ENCODE measurements around the gene ODAD3.

The ODAD3 gene

GRCh38 chr19:11423791-11424181 is 11.1 kb downstream of the ODAD3 start:
- Histone ChIP-seq H3K4me3 (ENCODE audit: insufficient read depth in 1 of 2, low read depth in 1 of 2, low read length in 2 of 2) (no peak overlapping the region), H3K36me3 (ENCODE audit: control insufficient read depth in 1 of 2, insufficient read depth in 2 of 2, low read depth in 1 of 2, low read length in 2 of 2) (peaks cover 0 to 2% of the 10 kb centered on the region in 2 experiments), H3K27me3 (ENCODE audit: control insufficient read depth in 1 of 2, insufficient read depth in 1 of 2, low read length in 2 of 2) (peaks cover 51 to 52% of the 10 kb centered on the region in 2 experiments), H2AK5ac (ENCODE audit: low read length, severe bottlenecking) (no peak overlapping the region), H2BK12ac (ENCODE audit: low read length in 2 of 2) (no peak overlapping the region), H3K14ac (ENCODE audit: low read length in 2 of 2) (no peak overlapping the region), H4K91ac (ENCODE audit: low read length) (no peak overlapping the region), H3K4me2 (ENCODE audit: low read length, poor library complexity, severe bottlenecking) (no peak overlapping the region), H3K79me1 (replicated peaks; ENCODE audit: low read length, poor library complexity, severe bottlenecking) (no peaks in the 10 kb centered on the region), H3K18ac (ENCODE audit: low read depth in 1 of 2, low read length in 2 of 2) (no peak overlapping the region), H2BK5ac (ENCODE audit: low read depth, low read length, poor library complexity, severe bottlenecking) (no peak overlapping the region), H2BK120ac (ENCODE audit: low read depth, low read length) (no peak overlapping the region), H2BK15ac (ENCODE audit: low read depth, poor library complexity, severe bottlenecking) (no peak overlapping the region), H3K27ac (ENCODE audit: low read length, poor library complexity, severe bottlenecking) (no peak overlapping the region), H3K9me3 (ENCODE audit: control insufficient read depth, low read length) (no peaks in the 10 kb centered on the region), H3K23ac (ENCODE audit: low read length in 2 of 2) (no peak overlapping the region), H3K9ac (ENCODE audit: low read length) (no peak overlapping the region), H3K4ac (ENCODE audit: low read depth in 1 of 2, low read length in 2 of 2) (no peak overlapping the region), H4K8ac (ENCODE audit: low read length) (no peak overlapping the region), H2AFZ (ENCODE audit: low read depth, low read length) (no peak overlapping the region), H3K4me1 (ENCODE audit: control insufficient read depth, insufficient read depth, low read depth, low read length) (peaks cover 27% of the 10 kb centered on the region)
- no peak for DNase-seq
- WGBS = 69% methylated on average over 22 of the region's 22 CpGs

GRCh38 chr19:11423164-11423790 is 11.6 kb downstream of the ODAD3 start:
- no peak overlapping the region for H2AK5ac ChIP-seq (ENCODE audit: low read length, severe bottlenecking)
- H4K91ac ChIP-seq (ENCODE audit: low read length) = no peak overlapping the region
- no peak overlapping the region for H2BK5ac ChIP-seq (ENCODE audit: low read depth, low read length, poor library complexity, severe bottlenecking)
- H2BK15ac ChIP-seq (ENCODE audit: low read depth, poor library complexity, severe bottlenecking) = no peak overlapping the region
- H3K4me3 ChIP-seq (ENCODE audit: insufficient read depth in 1 of 2, low read depth in 1 of 2, low read length in 2 of 2) = no peak overlapping the region
- WGBS = 86% methylated on average over 27 of the region's 27 CpGs
- H3K27ac ChIP-seq (ENCODE audit: low read length, poor library complexity, severe bottlenecking) = no peak overlapping the region
- no peak overlapping the region for H3K14ac ChIP-seq (ENCODE audit: low read length in 2 of 2)
- H3K27me3 ChIP-seq (ENCODE audit: control insufficient read depth in 1 of 2, insufficient read depth in 1 of 2, low read length in 2 of 2) = peaks cover 56 to 57% of the 10 kb centered on the region in 2 experiments
- no peaks in the 10 kb centered on the region for H3K9me3 ChIP-seq (ENCODE audit: control insufficient read depth, low read length)
- DNase-seq = no peak
- H2BK120ac ChIP-seq (ENCODE audit: low read depth, low read length) = no peak overlapping the region
- H3K36me3 ChIP-seq (ENCODE audit: control insufficient read depth in 1 of 2, insufficient read depth in 2 of 2, low read depth in 1 of 2, low read length in 2 of 2) = peaks cover 0 to 2% of the 10 kb centered on the region in 2 experiments
- no peak overlapping the region for H3K4me2 ChIP-seq (ENCODE audit: low read length, poor library complexity, severe bottlenecking)
- no peak overlapping the region for H3K9ac ChIP-seq (ENCODE audit: low read length)
- H3K23ac ChIP-seq (ENCODE audit: low read length in 2 of 2) = no peak overlapping the region
- no peak overlapping the region for H3K4ac ChIP-seq (ENCODE audit: low read depth in 1 of 2, low read length in 2 of 2)
- peaks cover 33% of the 10 kb centered on the region for H3K4me1 ChIP-seq (ENCODE audit: control insufficient read depth, insufficient read depth, low read depth, low read length)
- H2BK12ac ChIP-seq (ENCODE audit: low read length in 2 of 2) = no peak overlapping the region
- H3K18ac ChIP-seq (ENCODE audit: low read depth in 1 of 2, low read length in 2 of 2) = no peak overlapping the region
- no peak overlapping the region for H4K8ac ChIP-seq (ENCODE audit: low read length)
- no peak overlapping the region for H2AFZ ChIP-seq (ENCODE audit: low read depth, low read length)
- H3K79me1 ChIP-seq (replicated peaks; ENCODE audit: low read length, poor library complexity, severe bottlenecking) = no peaks in the 10 kb centered on the region

DNA sequence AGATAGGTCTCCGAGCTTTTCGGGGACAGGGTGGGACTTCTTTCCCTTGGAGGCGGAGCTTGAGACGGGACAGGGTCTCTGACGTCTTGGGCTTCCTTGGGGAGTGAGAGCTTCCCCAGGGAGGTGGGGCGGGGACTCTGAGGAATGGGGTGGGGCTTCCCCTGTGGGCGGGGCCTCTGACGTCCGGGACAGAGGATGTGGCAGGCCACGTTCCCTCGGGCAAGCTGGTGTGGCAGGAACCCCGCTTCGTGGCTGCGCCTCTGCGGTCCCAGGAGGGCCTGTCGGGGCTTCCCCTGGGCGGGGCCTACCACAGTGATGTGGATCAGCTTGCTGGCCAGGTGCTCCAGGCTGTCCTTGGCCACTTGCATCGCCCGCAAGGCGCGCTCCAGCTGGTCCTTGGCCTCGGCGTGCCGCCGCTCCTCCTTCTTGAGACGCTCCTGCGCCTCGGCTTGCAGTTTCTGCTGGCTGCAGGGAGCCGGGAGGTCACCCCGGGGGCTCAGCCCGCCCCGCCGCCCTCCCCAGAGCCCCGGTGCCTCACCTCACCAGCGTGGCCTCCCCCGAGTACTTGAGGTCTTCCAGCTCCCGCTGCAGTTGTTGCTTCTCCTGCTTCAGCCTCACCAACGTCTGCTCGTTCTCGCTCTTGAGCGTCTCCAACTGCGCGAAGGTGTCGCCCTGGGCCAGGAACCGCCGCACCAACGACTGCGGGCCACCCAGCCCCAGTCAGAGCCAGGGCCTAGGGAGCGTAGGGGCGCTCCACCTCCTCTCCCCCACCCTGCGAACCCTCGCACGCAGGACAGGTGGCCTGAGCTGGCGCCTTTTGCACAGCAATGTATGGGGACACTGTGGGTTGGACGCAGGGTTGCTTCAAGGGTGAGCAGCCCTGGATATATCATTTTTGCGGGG is 12.5 kb downstream of the ODAD3 start:
- peak overlapping the region; percentile 27 to 33 for H3K4me3 ChIP-seq (ENCODE audit: insufficient read depth in 1 of 2, low read depth in 1 of 2, low read length in 2 of 2)
- WGBS = 8% methylated on average over 49 of the region's 56 CpGs
- peak; percentile 78 for DNase-seq

More for the DNA sequence above, 12.5 kb downstream of the ODAD3 start:
- H3K14ac ChIP-seq (ENCODE audit: low read length in 2 of 2) = peak overlapping the region in 1 of 2 experiments; percentile 64
- H2AFZ ChIP-seq (ENCODE audit: low read depth, low read length) = peak overlapping the region; percentile 53
- H3K9ac ChIP-seq (ENCODE audit: low read length) = no peak overlapping the region
- H2BK5ac ChIP-seq (ENCODE audit: low read depth, low read length, poor library complexity, severe bottlenecking) = no peak overlapping the region
- H3K27ac ChIP-seq (ENCODE audit: low read length, poor library complexity, severe bottlenecking) = no peak overlapping the region
- H3K4me1 ChIP-seq (ENCODE audit: control insufficient read depth, insufficient read depth, low read depth, low read length) = peaks cover 34% of the 10 kb centered on the region
- no peak overlapping the region for H3K4ac ChIP-seq (ENCODE audit: low read depth in 1 of 2, low read length in 2 of 2)
- H3K27me3 ChIP-seq (ENCODE audit: control insufficient read depth in 1 of 2, insufficient read depth in 1 of 2, low read length in 2 of 2) = peaks cover 64 to 65% of the 10 kb centered on the region in 2 experiments
- H3K9me3 ChIP-seq (ENCODE audit: control insufficient read depth, low read length) = no peaks in the 10 kb centered on the region
- no peak overlapping the region for H2BK15ac ChIP-seq (ENCODE audit: low read depth, poor library complexity, severe bottlenecking)
- H2BK12ac ChIP-seq (ENCODE audit: low read length in 2 of 2) = no peak overlapping the region
- peaks cover 0 to 2% of the 10 kb centered on the region in 2 experiments for H3K36me3 ChIP-seq (ENCODE audit: control insufficient read depth in 1 of 2, insufficient read depth in 2 of 2, low read depth in 1 of 2, low read length in 2 of 2)
- peak overlapping the region in 1 of 2 experiments; percentile 55 for H3K18ac ChIP-seq (ENCODE audit: low read depth in 1 of 2, low read length in 2 of 2)
- no peak overlapping the region for H3K23ac ChIP-seq (ENCODE audit: low read length in 2 of 2)
- no peak overlapping the region for H2AK5ac ChIP-seq (ENCODE audit: low read length, severe bottlenecking)
- H3K79me1 ChIP-seq (replicated peaks; ENCODE audit: low read length, poor library complexity, severe bottlenecking) = no peaks in the 10 kb centered on the region
- peak overlapping the region; percentile 10 for H4K91ac ChIP-seq (ENCODE audit: low read length)
- H4K8ac ChIP-seq (ENCODE audit: low read length) = peak overlapping the region; percentile 36
- no peak overlapping the region for H2BK120ac ChIP-seq (ENCODE audit: low read depth, low read length)
- peak overlapping the region; percentile 8 for H3K4me2 ChIP-seq (ENCODE audit: low read length, poor library complexity, severe bottlenecking)
